ENCODE results near the gene GABBR2. TPM values are rescaled to one million over a fixed set of nuclear protein-coding genes. Genes with fewer than 3 reads are reported as not detected.

GABBR2 gene
- total and polyA plus RNA-seq, 2 donors (not counting 1 experiment from before 2014, with no cell fraction given): 0.03 TPM; not detected in 1

GRCh38 chr9:98403715-98404114, 305.0 kb downstream of the GABBR2 start:
- H3K27me3 ChIP-seq (replicated peaks in 1 of 4; ENCODE audit: control extremely low read depth in 1 of 4, control insufficient read depth in 3 of 4, insufficient read depth in 4 of 4, low read length in 3 of 4): no peaks in the 10 kb centered on the region
- H3K79me2 ChIP-seq (ENCODE audit: control insufficient read depth, insufficient read depth, low read length): no peaks in the 10 kb centered on the region
- intact Hi-C loops (cut with micrococcal nuclease): no loop called here
- H3K4me2 ChIP-seq (replicated peaks; ENCODE audit: low read depth, low read length, poor library complexity, severe bottlenecking): no peak overlapping the region
- 100% methylated on average over 1 of the region's 6 CpGs for WGBS (ENCODE audit: insufficient coverage)
- H2AFZ ChIP-seq (ENCODE audit: insufficient read depth, low read depth, low read length, poor library complexity, severe bottlenecking): no peak overlapping the region
- ChIA-PET CTCF (no interaction called here), POLR2A (no interaction called here)
- TF ChIP-seq EZH2 (IDR thresholded peaks at IDR 0.05; ENCODE audit: borderline replicate concordance, insufficient read depth, low read depth, low read length, poor library complexity, severe bottlenecking): no peak
- TF ChIP-seq CTCF (IDR thresholded peaks at IDR 0.05): no peak
- no peaks in the 10 kb centered on the region for H4K20me1 ChIP-seq (ENCODE audit: control insufficient read depth, insufficient read depth, low read length, poor library complexity, severe bottlenecking)
- H3K9me3 Mint-ChIP-seq (ENCODE audit: insufficient read depth): no peaks in the 10 kb centered on the region
- H3K27ac ChIP-seq (ENCODE audit: low read length in 2 of 2): no peak overlapping the region
- no peak overlapping the region for H3K4me3 Mint-ChIP-seq
- H3K27me3 Mint-ChIP-seq: peaks cover 8% of the 10 kb centered on the region
- H3K27ac Mint-ChIP-seq: no peak overlapping the region
- no peaks in the 10 kb centered on the region for H3K36me3 ChIP-seq (replicated peaks in 1 of 2; ENCODE audit: control extremely low read depth in 1 of 2, control insufficient read depth in 1 of 2, extremely low read depth in 1 of 2, insufficient read depth in 2 of 2, low read length in 1 of 2)
- no peak overlapping the region for H3K4me3 ChIP-seq (ENCODE audit: control extremely low read depth in 1 of 5, extremely low read depth in 1 of 5, insufficient read depth in 1 of 5, low read depth in 2 of 5, low read length in 4 of 5)
- H3K9ac ChIP-seq (ENCODE audit: low read length): no peak overlapping the region
- no peaks in the 10 kb centered on the region for H3K4me1 ChIP-seq (ENCODE audit: control insufficient read depth in 2 of 2, insufficient read depth in 2 of 2, low read length in 2 of 2)
- peaks cover under 1% of the 10 kb centered on the region for H3K4me1 Mint-ChIP-seq
- H3K9me3 ChIP-seq (ENCODE audit: control extremely low read depth in 1 of 3, control insufficient read depth in 2 of 3, insufficient read depth in 1 of 3, low read length in 2 of 3): no peaks in the 10 kb centered on the region
- no peak for DNase-seq
- ATAC-seq (ENCODE audit: low read depth): no peak

DNA sequence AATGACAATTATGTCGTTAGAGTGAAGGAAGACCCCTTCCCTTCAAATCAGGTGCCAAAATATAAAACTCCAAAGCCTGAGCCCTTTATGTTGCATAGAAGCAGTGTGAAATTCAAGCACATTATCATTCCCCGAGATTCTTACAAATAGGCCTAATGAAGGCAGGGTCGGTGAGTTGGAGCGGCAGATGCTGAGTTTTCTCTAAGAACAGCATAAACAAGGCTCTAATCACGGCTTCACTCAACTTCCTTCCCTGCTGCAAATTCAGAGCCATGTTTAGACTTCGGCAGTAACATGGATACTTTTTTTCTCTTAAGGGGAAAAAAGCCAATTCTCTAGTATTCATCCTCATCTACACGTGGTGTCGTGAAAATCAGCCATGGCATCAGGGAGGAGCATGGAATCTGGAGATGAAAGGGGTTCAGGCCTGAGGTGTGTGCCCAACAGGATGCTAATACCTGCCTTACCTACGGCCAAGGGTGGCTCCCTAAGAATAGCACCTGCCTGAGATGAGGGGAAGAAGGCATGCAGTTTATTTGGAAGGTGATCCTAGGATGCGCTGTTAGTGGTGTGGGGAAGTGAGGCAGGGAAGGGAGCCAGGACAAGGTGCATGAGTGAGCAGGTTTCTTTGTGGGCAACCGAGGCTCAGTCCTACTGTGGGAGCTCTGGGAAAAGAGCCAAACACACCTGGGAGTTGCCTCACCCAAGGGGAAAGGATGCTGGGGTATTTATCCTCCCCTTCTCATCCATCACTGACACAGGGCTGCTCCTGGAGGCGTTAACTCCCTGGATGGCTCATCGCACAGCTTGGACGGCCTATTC, 306.5 kb downstream of the GABBR2 start:
- TF ChIP-seq CTCF (IDR thresholded peaks at IDR 0.05): no peak
- no peak for TF ChIP-seq EZH2 (IDR thresholded peaks at IDR 0.05; ENCODE audit: borderline replicate concordance, insufficient read depth, low read depth, low read length, poor library complexity, severe bottlenecking)
- H3K27ac Mint-ChIP-seq: no peak overlapping the region
- Histone ChIP-seq H2AFZ (ENCODE audit: insufficient read depth, low read depth, low read length, poor library complexity, severe bottlenecking) (no peak overlapping the region), H3K27me3 (replicated peaks in 1 of 4; ENCODE audit: control extremely low read depth in 1 of 4, control insufficient read depth in 3 of 4, insufficient read depth in 4 of 4, low read length in 3 of 4) (no peaks in the 10 kb centered on the region), H3K79me2 (ENCODE audit: control insufficient read depth, insufficient read depth, low read length) (no peaks in the 10 kb centered on the region), H3K4me3 (ENCODE audit: control extremely low read depth in 1 of 5, extremely low read depth in 1 of 5, insufficient read depth in 1 of 5, low read depth in 2 of 5, low read length in 4 of 5) (no peak overlapping the region), H3K4me2 (replicated peaks; ENCODE audit: low read depth, low read length, poor library complexity, severe bottlenecking) (no peak overlapping the region), H3K9me3 (ENCODE audit: control extremely low read depth in 1 of 3, control insufficient read depth in 2 of 3, insufficient read depth in 1 of 3, low read length in 2 of 3) (no peaks in the 10 kb centered on the region), H3K4me1 (ENCODE audit: control insufficient read depth in 2 of 2, insufficient read depth in 2 of 2, low read length in 2 of 2) (no peaks in the 10 kb centered on the region), H3K9ac (ENCODE audit: low read length) (no peak overlapping the region), H3K36me3 (replicated peaks in 1 of 2; ENCODE audit: control extremely low read depth in 1 of 2, control insufficient read depth in 1 of 2, extremely low read depth in 1 of 2, insufficient read depth in 2 of 2, low read length in 1 of 2) (no peaks in the 10 kb centered on the region), H3K27ac (ENCODE audit: low read length in 2 of 2) (no peak overlapping the region), H4K20me1 (ENCODE audit: control insufficient read depth, insufficient read depth, low read length, poor library complexity, severe bottlenecking) (no peaks in the 10 kb centered on the region)
- DNase-seq (no peak), ATAC-seq (ENCODE audit: low read depth) (no peak)
- H3K4me1 Mint-ChIP-seq: no peaks in the 10 kb centered on the region
- no peak overlapping the region for H3K4me3 Mint-ChIP-seq
- intact Hi-C loops (cut with micrococcal nuclease): no loop called here
- CTCF ChIA-PET: no interaction called here
- H3K9me3 Mint-ChIP-seq (ENCODE audit: insufficient read depth): no peaks in the 10 kb centered on the region
- POLR2A ChIA-PET: no interaction called here
- WGBS (ENCODE audit: insufficient coverage): 94% methylated on average over 8 of the region's 14 CpGs
- H3K27me3 Mint-ChIP-seq: peaks cover 11% of the 10 kb centered on the region

Data from B cell (primary cell).